GM12891 (cell line): ENCODE results near the gene RIMS1.

Experiments used
- PAX5 ChIP-seq: IDR thresholded peaks from 2 replicates; pipeline ENCODE4 v1.6.1; 2011; ENCODE audit warnings: low read length, moderate library complexity, mild to moderate bottlenecking; ENCODE audit not compliant: insufficient read depth, severe bottlenecking
- POLR2A ChIP-seq: IDR thresholded peaks from 2 replicates; pipeline ENCODE4 v1.6.1; 2011; ENCODE audit warnings: low read depth, low read length, control low read depth
- POLR2AphosphoS5 ChIP-seq: IDR thresholded peaks from 2 replicates; pipeline ENCODE4 v1.6.1; 2011; ENCODE audit warnings: low read depth, low read length, control low read depth
- POU2F2 ChIP-seq: IDR thresholded peaks from 2 replicates; pipeline ENCODE4 v1.6.1; 2011; ENCODE audit warnings: low read depth, mild to moderate bottlenecking, control low read depth, low read length, moderate library complexity
- TAF1 ChIP-seq: IDR thresholded peaks from 2 replicates; pipeline ENCODE4 v1.6.1; 2011; ENCODE audit warnings: low read depth, low read length, control low read depth

GRCh38 chr6:71889366-71889765 is 3.0 kb downstream of the RIMS1 start:
- TF ChIP-seq PAX5 (no peak), POLR2A (no peak), POU2F2 (no peak), TAF1 (no peak), POLR2AphosphoS5 (no peak)
